NB4 (cell line): ENCODE measurements around the gene ALPL.

Source experiments
- CTCF ChIP-seq: IDR thresholded peaks from one replicate; pipeline ENCODE4 v1.5.1; 2012; ENCODE audit warnings: low read depth, low read length
- MYC ChIP-seq: IDR thresholded peaks from 2 replicates; pipeline ENCODE4 v1.6.1; 2011; ENCODE audit warnings: low read depth, low read length

- TF ChIP-seq CTCF (no peak), MYC (no peak)
These were observed 16.1 kb downstream of the ALPL start for GRCh38 chr1:21525340-21525717.
